Muscle layer of duodenum (tissue), 2 donors: ENCODE measurements around the gene RPS6KA2.

Experiments
- H3K27ac ChIP-seq: one replicate; pipeline ENCODE4 v1.7.0; 2013; ENCODE audit warnings: mild to moderate bottlenecking, low read length
- H3K27me3 ChIP-seq: one replicate; pipeline ENCODE4 v1.7.0; 2013; ENCODE audit warnings: low read depth, mild to moderate bottlenecking, control low read depth, low read length
- H3K36me3 ChIP-seq, 2 donors: one replicate each; pipeline ENCODE4 v1.7.0; 2013; ENCODE audit warnings: low read length in 2 of 2, control low read depth in 1 of 2, mild to moderate bottlenecking in 1 of 2; ENCODE audit not compliant: insufficient read depth in 2 of 2, control insufficient read depth in 1 of 2
- H3K4me1 ChIP-seq, 2 donors: one replicate each; pipeline ENCODE4 v1.7.0; 2013; ENCODE audit warnings: low read length in 2 of 2, mild to moderate bottlenecking in 2 of 2, control low read depth in 1 of 2, moderate library complexity in 1 of 2; ENCODE audit not compliant: insufficient read depth in 2 of 2, control insufficient read depth in 1 of 2
- H3K4me3 ChIP-seq, 2 donors: one replicate each; pipeline ENCODE4 v1.7.0; 2013; ENCODE audit warnings: low read length in 2 of 2, low read depth in 1 of 2, mild to moderate bottlenecking in 1 of 2
- H3K9me3 ChIP-seq, 2 donors: one replicate each; pipeline ENCODE4 v1.7.0; 2013; ENCODE audit warnings: low read length in 2 of 2, control low read depth in 1 of 2, mild to moderate bottlenecking in 1 of 2; ENCODE audit not compliant: control insufficient read depth in 1 of 2
- donor health status: healthy.

The RPS6KA2 gene

DNA sequence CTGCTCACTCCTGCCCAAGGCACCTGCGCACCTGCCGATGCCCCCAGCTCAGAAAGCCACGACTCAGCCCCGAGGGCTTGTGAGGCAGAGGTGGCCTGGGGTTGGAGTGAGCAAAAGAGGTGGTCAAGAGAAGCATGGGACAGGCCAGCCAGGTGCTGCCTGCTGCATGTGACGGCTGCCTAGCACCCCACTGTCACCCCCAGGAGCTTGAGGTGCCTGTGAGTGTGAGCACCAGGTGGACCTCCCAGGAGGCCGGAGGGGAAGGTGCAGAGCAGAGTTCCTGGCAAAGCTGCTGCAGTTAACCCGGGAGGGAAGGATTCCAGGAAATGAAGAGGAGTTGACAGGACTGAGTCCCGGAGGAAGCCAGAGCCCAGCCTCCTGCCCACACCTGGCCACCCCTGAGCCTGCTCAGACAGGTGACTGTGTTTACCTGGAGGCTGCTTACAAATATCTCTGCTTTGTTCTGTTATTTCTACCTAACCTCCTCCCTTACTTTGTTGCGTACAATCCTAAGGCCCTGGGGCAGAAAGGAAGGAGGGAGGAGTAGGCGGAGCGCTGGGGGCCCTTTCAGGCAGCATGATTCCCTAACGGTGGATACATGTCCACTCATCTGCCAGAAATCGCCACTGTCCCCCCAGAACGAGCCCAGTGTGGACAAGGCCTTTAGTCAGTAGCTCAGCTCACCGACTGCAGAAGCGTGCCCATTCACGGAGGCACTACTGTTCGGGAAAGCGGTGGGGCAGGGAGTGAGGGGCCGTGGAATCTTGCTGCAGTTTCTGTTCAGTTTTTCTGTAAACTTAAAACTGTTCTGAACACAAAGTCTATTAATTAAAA is 156.8 kb downstream of the RPS6KA2 start:
- H3K4me3 ChIP-seq, result no peak overlapping the region
- H3K4me1 ChIP-seq, result peaks cover 0 to 6% of the 10 kb centered on the region in 2 donors
- no peak overlapping the region for H3K27ac ChIP-seq
- H3K9me3 ChIP-seq, result no peaks in the 10 kb centered on the region
- H3K36me3 ChIP-seq, result peaks cover 0 to 17% of the 10 kb centered on the region in 2 donors
- no peaks in the 10 kb centered on the region for H3K27me3 ChIP-seq

DNA sequence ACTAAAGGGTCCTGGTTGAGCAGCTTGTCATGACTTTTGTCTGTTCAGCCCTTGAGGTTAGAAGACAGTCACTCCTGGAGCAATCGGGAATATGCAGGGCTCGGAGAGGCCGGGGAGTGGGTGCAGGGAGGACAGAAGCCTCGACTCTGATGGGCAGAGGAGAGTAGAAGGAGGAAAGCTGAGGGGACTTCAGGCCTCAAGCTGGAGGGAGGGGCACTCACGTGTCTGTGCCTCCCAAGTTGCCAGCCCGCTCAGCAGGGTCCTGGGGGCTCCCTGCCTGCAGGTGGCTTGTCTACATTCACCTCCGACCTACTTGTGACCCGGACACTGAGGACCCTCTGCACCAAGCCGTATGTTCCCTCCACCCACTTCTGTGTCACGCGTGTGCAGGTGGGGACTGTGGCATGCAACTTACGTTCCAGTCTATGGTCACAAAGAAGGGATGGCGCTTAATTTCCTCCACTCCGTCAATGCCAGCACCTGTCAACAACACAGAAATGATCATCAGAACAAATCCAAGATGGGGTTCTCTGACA is 157.6 kb downstream of the RPS6KA2 start:
- Histone ChIP-seq H3K36me3 (peaks cover 0 to 17% of the 10 kb centered on the region in 2 donors), H3K9me3 (no peaks in the 10 kb centered on the region), H3K4me3 (no peak overlapping the region), H3K27me3 (no peaks in the 10 kb centered on the region), H3K4me1 (peaks cover 0 to 6% of the 10 kb centered on the region in 2 donors), H3K27ac (no peak overlapping the region)

DNA sequence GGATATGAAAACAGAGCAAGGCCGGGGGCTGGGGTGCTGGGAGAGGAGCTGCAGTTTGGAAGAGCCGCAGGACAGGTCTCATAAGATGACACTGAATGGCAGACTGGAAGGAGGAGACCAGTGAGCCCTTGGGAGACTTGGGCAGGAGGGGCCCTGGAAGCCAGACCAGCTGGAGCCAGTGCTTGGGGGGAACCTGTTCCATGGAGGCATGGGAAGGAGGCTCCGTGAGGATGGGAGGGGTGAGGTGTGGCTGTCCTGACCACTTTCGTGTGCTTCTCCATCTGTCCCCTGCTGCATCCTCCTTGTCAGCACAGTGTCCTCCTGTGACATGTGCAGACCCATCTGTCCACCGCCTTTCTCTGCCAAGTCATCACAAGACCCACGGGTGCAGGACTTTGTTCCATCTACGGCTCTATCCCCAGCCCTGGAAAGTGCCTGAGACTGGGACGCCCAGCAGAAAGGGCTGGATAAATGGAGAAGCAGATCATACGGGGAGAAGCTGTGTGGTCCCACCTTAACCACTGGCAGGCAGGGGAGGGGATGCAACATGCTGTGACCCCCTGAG is 159.5 kb downstream of the RPS6KA2 start:
- no peak overlapping the region for H3K4me3 ChIP-seq
- H3K27me3 ChIP-seq, result no peaks in the 10 kb centered on the region
- no peak overlapping the region for H3K27ac ChIP-seq
- no peaks in the 10 kb centered on the region for H3K9me3 ChIP-seq
- peaks cover 0 to 6% of the 10 kb centered on the region in 2 donors for H3K4me1 ChIP-seq
- peaks cover 0 to 24% of the 10 kb centered on the region in 2 donors for H3K36me3 ChIP-seq

DNA sequence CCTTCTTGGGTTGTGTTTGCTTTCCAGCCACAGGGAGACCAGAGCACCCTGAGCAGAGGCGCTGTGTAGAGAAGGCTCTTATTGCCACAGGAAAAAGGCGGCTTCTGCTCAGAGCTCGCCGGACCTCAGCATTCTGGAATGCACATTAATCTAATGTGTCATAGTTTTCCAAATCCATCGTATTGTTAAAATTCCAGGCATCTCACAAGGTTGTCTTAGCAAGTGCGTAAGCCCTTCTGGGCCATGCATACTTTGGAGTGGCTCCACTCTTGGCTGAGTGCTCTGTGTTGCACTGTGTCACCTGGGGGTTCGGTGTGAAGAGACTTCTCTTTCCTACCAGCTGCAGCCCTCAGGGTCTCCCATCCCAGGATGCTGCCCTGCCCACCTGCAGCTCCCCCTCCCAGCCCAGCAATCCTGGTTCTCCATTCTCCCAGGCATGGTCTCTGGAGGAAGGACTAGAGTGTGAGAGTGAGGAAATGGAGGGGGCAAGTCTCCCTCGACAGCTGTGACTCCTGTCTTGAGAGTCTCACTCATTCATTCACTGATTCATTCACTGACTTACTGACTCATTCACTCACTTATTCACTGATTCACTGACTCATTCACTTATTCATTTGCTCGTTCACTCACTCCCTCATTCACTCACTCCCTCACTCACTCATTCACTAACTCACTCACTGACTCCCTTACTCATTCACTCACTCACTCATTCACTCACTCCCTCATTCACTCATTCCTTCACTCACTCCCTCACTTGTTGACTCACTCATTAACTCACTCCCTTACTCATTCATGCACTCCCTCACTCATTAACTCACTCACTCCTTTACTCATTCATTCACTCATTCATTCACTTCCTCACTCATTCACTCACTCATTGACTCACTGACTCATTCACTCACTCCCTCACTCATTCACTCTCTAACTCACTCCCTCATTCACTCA is 160.6 kb downstream of the RPS6KA2 start:
- Histone ChIP-seq H3K9me3 (no peaks in the 10 kb centered on the region), H3K27ac (no peak overlapping the region), H3K36me3 (peaks cover 0 to 24% of the 10 kb centered on the region in 2 donors), H3K4me3 (peak overlapping the region in 1 of 2 donors; percentile 44), H3K27me3 (no peaks in the 10 kb centered on the region), H3K4me1 (peaks cover 0 to 6% of the 10 kb centered on the region in 2 donors)

DNA sequence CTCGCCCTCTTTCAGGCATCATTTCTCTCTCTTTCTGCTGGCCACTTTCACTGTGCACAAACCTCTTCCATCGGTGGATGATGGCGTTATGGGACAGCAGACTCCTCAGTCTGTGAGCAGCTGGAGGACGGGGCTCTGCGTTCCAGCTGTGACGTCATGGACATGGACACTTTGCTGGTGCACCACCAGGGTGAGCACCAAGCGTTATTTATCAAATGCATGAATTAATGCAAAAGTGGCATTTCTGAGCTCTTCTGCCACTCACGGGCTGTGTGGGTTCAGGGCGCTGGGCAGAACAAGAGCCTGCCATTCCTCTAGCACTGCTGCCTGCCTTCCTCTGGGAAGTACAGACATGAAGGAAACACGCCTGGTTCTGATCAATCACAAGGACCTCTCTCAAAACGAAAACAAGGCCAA is 161.4 kb downstream of the RPS6KA2 start:
- Histone ChIP-seq H3K4me1 (peaks cover 0 to 6% of the 10 kb centered on the region in 2 donors), H3K36me3 (peaks cover 0 to 18% of the 10 kb centered on the region in 2 donors), H3K27ac (no peak overlapping the region)

DNA sequence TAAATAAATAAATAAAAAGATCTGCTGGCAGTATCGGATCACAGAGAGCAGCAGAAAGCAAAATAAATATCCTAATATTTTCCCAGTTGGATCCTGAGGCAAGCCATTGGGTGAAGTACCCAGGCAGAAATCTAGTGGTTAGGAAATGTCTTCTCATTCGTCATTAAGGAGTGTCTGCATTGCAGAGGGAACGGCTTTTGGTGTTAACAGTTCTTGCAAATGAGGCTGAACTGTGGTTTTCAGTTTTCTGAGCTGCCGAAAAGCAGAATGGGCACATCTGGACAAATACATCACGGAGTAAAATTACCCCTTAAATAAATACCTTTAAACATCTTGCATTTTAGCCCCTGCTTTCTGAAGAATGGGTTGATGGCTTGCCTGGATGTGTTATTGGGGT is 162.1 kb downstream of the RPS6KA2 start:
- H3K4me1 ChIP-seq, result peaks cover 0 to 6% of the 10 kb centered on the region in 2 donors
- H3K36me3 ChIP-seq, result peaks cover 0 to 18% of the 10 kb centered on the region in 2 donors
- H3K27me3 ChIP-seq, result no peaks in the 10 kb centered on the region
- H3K4me3 ChIP-seq, result no peak overlapping the region
- no peaks in the 10 kb centered on the region for H3K9me3 ChIP-seq
- no peak overlapping the region for H3K27ac ChIP-seq

More for the DNA sequence above, 161.4 kb downstream of the RPS6KA2 start:
- Histone ChIP-seq H3K9me3 (no peaks in the 10 kb centered on the region), H3K4me3 (peak overlapping the region in 1 of 2 donors; percentile 44), H3K27me3 (no peaks in the 10 kb centered on the region)

DNA sequence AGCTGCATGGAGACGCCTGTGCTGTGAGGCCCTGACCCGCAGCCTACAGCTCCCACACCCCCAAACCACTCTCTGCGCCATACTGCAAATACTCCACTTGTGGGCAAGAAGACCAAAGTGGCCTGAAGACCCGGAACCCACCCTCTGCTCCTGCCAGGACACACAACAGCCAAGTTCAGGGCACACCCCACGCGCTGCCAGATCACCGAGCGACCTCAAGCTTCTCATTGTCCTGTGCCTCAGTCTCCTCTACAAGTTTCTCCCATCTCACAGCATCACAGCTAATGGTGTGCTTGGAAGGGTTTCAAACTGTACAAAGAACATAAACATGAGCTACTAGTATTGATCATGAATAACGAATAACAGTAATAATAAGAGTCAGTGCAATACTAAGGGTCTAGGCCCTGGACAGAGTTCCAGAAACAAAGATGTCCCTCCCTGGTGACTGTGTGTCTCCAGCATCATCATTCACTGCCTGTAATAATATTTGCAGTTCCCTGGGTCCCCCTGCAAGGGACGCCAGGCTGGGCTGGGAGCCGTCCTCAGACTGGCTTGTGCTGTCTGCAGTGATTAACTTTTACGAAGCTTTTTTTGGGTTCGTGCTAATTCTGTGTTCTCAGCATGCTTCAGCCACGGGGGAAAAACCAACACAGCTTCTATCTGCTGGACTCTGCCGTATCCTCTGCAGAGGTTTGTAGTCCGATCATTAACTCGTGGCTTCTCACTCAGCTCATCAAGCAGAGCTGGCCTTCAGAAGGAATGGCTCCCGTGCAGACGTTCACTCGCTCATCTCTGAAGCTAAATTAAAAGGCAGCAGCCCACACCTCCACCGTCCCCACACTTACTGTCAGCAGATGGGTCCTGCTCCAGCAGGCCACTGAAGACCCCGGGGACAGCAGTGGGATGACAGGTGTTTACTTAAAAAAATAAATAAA is 162.7 kb downstream of the RPS6KA2 start:
- Histone ChIP-seq H3K36me3 (peaks cover 0 to 12% of the 10 kb centered on the region in 2 donors), H3K9me3 (no peaks in the 10 kb centered on the region), H3K4me3 (no peak overlapping the region), H3K27me3 (no peaks in the 10 kb centered on the region), H3K4me1 (peaks cover 0 to 6% of the 10 kb centered on the region in 2 donors), H3K27ac (no peak overlapping the region)

DNA sequence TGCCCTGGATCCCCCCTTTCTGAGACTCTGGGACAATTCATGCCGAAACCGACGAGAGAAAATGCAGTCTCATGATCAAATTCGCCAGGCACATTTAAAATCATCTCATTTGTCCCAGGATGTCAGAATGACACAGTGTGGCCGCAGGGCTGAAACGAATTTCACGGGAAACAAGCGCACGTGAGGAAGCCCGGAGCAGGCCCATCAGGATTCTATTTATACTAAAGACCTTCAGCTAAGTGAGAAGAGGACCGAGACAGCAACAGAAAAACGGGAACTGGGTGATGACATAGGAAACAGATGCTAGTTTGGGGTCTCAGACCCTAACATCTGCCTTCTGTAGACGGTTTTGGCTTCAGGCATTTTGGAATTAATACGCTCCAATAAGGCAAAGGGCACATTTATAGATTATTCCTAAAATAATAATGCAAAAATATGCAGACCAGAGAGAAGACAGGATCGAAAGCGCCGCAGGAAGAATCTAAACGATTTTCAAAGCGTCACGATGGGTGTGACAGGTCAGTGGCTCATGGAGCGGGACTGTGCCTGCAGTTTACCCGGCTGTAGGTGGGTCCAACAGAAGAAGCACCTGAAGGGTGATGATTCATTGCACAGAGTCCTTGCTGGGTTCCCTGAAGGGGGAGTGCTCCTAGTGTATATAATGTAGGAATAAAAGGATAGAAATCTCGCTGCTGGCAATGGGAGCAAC is 163.5 kb downstream of the RPS6KA2 start:
- Histone ChIP-seq H3K4me1 (peaks cover 0 to 6% of the 10 kb centered on the region in 2 donors), H3K4me3 (no peak overlapping the region), H3K9me3 (no peaks in the 10 kb centered on the region), H3K36me3 (peaks cover 0 to 7% of the 10 kb centered on the region in 2 donors), H3K27ac (no peak overlapping the region), H3K27me3 (no peaks in the 10 kb centered on the region)

DNA sequence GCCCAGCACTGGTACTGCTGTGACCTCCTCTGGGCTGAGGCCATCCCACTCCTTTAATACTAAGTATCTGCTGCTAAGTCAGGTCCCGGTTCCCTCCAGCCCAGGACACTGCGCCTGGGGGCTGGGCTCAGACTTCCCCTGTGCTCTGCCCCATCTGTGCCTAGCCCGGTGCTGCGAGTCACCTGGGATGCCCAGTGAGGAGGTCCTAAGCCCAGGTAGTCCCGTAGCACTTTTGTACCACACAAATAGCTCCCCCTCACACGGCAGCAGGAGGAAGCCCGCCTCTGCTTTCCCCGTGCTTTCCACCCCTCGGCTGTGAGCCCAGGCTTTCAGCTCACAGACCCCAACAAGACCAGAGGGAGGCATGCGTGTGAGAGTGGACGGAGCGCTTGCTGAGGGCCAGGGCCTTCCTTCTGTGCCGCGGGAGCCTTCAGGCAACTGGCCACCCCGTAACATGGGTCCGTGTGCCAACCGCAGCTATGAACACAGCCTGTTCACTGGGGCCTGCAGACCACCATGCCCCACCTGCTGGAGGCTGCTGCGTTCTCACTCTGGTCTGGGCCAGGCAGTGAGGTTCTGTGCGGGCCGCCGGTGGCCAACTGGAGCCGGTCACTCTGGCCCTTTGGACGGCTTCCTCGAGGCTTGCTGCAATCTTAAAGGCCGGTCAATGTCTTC is 164.5 kb downstream of the RPS6KA2 start:
- Histone ChIP-seq H3K27me3 (no peaks in the 10 kb centered on the region), H3K36me3 (peaks cover 0 to 7% of the 10 kb centered on the region in 2 donors), H3K9me3 (no peaks in the 10 kb centered on the region), H3K4me3 (no peak overlapping the region), H3K4me1 (peaks cover 0 to 6% of the 10 kb centered on the region in 2 donors), H3K27ac (no peak overlapping the region)
